Peyer's patch (tissue), 4 donors: ENCODE measurements around the gene PDP2. TPM values are rescaled to one million over a fixed set of nuclear protein-coding genes. Genes with fewer than 3 reads are reported as not detected.
A peak's percentile ranks its signal among the peaks of the same experiment; 100 is the strongest.

Source experiments
- DNase-seq, 3 donors: peaks; one replicate each; pipeline ENCODE4 v3.0.0-alpha.2; 2017 to 2019
- H3K27ac ChIP-seq, 4 donors: fragments of 200-600 bp; sonication (generic); one replicate each; pipeline ENCODE4 v1.5.1; 2016 to 2019
- H3K27me3 ChIP-seq, 2 donors: fragments of 200-600 bp; sonication (generic); one replicate each; pipeline ENCODE4 v1.5.1; 2019
- H3K36me3 ChIP-seq, 3 donors: fragments of 200-600 bp; sonication (generic); one replicate each; pipeline ENCODE4 v1.5.1; 2016 to 2019
- H3K4me1 ChIP-seq, 4 donors: fragments of 200-600 bp; sonication (generic); one replicate each; pipeline ENCODE4 v1.5.1; 2016 to 2019
- H3K4me3 ChIP-seq, 4 donors: fragments of 200-600 bp; sonication (generic); 1 replicate in 3 of 4; 2 replicates in 1 of 4; pipeline ENCODE4 v1.5.1; 2016 to 2019; ENCODE audit warnings: mild to moderate bottlenecking in 1 of 4
- H3K9me3 ChIP-seq, 4 donors: fragments of 200-600 bp; sonication (generic); one replicate each; pipeline ENCODE4 v1.5.1; 2016 to 2019; ENCODE audit warnings: mild to moderate bottlenecking in 1 of 4
- POLR2A ChIP-seq, 2 donors: fragments of 450-650 bp; IDR thresholded peaks; one replicate each; pipeline ENCODE4 v1.5.1; 2017; ENCODE audit warnings: antibody characterized with exemption in 2 of 2, mild to moderate bottlenecking in 2 of 2, moderate library complexity in 2 of 2
- total RNA-seq, 4 donors: library from RNA; depleted of rRNA; stranded (reverse); fragments of >200 nt; gene quantifications; one replicate each; pipeline ENCODE4 v1.1.0, GENCODE V29; 2016
- TF ChIP-seq, protein P1 (sequence below), 6 experiments: fragments of 450-650 bp in 4 of 6; fragments of 200-600 bp in 2 of 6; sonication (generic) in 1 of 6; IDR thresholded peaks; one replicate each; pipeline ENCODE4 v1.5.1; 2017 to 2019; ENCODE audit warnings: antibody characterized with exemption in 6 of 6, mild to moderate bottlenecking in 3 of 6, moderate library complexity in 1 of 6

PDP2 gene
- total RNA-seq, 4 donors from 2014 or later = 12.1 to 27.9 (median 15.3) TPM

DNA sequence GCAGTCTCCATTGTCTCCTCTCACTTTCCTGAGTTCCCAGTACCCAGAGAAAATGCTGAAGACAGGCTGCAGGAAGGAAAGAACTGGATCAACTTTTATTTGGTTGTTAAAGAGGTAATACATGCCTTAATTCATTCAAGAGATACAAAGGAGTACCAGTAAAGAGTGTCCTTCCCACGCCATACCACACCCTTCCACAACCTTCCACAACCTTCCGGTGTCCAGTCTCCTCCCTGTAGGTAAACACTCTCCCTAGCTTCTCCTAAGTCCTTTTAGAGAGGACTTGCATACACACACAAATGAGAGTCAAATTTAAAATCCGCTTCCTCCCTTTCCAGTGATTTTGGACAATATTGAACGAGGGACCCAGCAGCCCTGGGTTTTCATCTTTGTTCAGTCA lies 38.9 kb upstream of the PDP2 start:
- H3K36me3 ChIP-seq = no peaks in the 10 kb centered on the region
- TF ChIP-seq, protein P1, sequence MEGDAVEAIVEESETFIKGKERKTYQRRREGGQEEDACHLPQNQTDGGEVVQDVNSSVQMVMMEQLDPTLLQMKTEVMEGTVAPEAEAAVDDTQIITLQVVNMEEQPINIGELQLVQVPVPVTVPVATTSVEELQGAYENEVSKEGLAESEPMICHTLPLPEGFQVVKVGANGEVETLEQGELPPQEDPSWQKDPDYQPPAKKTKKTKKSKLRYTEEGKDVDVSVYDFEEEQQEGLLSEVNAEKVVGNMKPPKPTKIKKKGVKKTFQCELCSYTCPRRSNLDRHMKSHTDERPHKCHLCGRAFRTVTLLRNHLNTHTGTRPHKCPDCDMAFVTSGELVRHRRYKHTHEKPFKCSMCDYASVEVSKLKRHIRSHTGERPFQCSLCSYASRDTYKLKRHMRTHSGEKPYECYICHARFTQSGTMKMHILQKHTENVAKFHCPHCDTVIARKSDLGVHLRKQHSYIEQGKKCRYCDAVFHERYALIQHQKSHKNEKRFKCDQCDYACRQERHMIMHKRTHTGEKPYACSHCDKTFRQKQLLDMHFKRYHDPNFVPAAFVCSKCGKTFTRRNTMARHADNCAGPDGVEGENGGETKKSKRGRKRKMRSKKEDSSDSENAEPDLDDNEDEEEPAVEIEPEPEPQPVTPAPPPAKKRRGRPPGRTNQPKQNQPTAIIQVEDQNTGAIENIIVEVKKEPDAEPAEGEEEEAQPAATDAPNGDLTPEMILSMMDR (IDR thresholded peaks at IDR 0.05) = no peak
- no peak for TF ChIP-seq POLR2A (IDR thresholded peaks at IDR 0.05)
- peaks cover 0 to 11% of the 10 kb centered on the region in 2 donors for H3K27me3 ChIP-seq
- no peak overlapping the region for H3K27ac ChIP-seq
- H3K4me3 ChIP-seq = no peak overlapping the region
- DNase-seq = no peak
- H3K9me3 ChIP-seq = no peaks in the 10 kb centered on the region
- H3K4me1 ChIP-seq = peaks cover 0 to 12% (median 9%) of the 10 kb centered on the region in 4 donors

DNA sequence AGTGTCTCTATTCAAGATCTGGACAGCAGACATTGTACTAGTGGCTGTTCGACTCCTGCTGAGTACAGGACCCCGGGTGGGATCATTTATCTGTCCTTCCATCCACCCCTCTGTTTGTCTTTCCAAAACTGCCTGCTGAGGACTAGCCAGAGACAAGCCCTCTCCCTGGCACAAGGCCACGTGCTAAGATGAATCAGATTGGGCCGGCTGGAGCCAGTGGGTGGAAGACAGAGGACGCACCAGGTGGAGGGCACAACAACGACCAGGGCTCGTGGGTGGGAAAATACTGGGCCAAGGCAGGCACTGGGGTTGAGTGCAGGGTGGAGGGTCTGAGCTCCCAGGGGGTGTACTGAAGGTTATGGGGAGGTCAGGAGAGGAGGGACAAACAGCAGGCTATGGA lies 37.5 kb upstream of the PDP2 start:
- TF ChIP-seq, protein P1 (IDR thresholded peaks at IDR 0.05) = no peak
- TF ChIP-seq POLR2A (IDR thresholded peaks at IDR 0.05) = no peak
- no peaks in the 10 kb centered on the region for H3K9me3 ChIP-seq
- no peak overlapping the region for H3K27ac ChIP-seq
- peaks cover 0 to 12% (median 9%) of the 10 kb centered on the region in 4 donors for H3K4me1 ChIP-seq
- no peaks in the 10 kb centered on the region for H3K36me3 ChIP-seq
- H3K4me3 ChIP-seq = no peak overlapping the region
- peaks cover 0 to 11% of the 10 kb centered on the region in 2 donors for H3K27me3 ChIP-seq
- DNase-seq = no peak

DNA sequence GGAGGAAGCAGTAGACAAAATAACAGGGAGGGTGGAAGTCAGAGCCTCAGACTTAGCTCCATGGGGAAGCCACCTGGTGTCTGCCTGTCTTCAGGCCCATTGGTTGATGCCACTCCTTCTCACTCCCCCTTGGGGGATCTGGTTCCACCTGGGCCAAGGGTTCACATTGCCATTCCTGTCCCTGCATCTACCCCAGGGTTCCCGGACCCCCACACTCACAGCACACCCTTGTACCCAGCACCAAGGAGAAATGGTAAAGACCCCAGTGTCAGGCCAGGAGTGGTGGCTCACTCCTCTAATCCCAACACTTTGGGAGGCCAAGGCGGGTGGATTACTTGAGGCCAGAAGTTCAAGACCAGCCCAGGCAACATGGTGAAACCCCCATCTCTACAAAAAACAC lies 37.1 kb upstream of the PDP2 start:
- no peak for DNase-seq
- peaks cover 0 to 12% (median 9%) of the 10 kb centered on the region in 4 donors for H3K4me1 ChIP-seq
- peaks cover 0 to 11% of the 10 kb centered on the region in 2 donors for H3K27me3 ChIP-seq
- TF ChIP-seq, protein P1 (IDR thresholded peaks at IDR 0.05) = no peak
- no peak for TF ChIP-seq POLR2A (IDR thresholded peaks at IDR 0.05)
- H3K27ac ChIP-seq = no peak overlapping the region
- no peak overlapping the region for H3K4me3 ChIP-seq
- no peaks in the 10 kb centered on the region for H3K9me3 ChIP-seq
- no peaks in the 10 kb centered on the region for H3K36me3 ChIP-seq

DNA sequence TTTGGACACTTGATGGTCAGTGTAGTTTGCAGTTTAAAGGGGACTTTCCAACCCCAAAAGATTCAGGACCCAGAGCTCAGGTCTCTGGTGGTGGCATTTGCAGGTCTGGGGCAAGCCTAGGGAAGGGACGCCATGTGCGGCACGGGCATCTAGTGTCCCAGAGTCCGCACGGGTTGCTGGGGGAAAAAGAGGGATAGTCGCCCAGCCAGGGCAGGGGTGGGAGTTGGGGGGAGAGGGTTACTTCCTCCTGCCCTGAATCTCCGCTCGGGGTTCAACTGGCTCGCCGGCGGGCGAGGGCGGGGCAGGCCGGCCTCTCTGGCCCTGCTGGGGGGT lies 36.3 kb upstream of the PDP2 start:
- TF ChIP-seq, protein P1 (IDR thresholded peaks at IDR 0.05) = no peak
- no peak for TF ChIP-seq POLR2A (IDR thresholded peaks at IDR 0.05)
- peaks cover 0 to 11% of the 10 kb centered on the region in 2 donors for H3K27me3 ChIP-seq
- no peaks in the 10 kb centered on the region for H3K36me3 ChIP-seq
- no peaks in the 10 kb centered on the region for H3K9me3 ChIP-seq
- DNase-seq = no peak
- no peak overlapping the region for H3K27ac ChIP-seq
- peak overlapping the region in 3 of 4 donors; percentile 32 to 57 (median 41) for H3K4me3 ChIP-seq
- peaks cover 0 to 12% (median 9%) of the 10 kb centered on the region in 4 donors for H3K4me1 ChIP-seq

DNA sequence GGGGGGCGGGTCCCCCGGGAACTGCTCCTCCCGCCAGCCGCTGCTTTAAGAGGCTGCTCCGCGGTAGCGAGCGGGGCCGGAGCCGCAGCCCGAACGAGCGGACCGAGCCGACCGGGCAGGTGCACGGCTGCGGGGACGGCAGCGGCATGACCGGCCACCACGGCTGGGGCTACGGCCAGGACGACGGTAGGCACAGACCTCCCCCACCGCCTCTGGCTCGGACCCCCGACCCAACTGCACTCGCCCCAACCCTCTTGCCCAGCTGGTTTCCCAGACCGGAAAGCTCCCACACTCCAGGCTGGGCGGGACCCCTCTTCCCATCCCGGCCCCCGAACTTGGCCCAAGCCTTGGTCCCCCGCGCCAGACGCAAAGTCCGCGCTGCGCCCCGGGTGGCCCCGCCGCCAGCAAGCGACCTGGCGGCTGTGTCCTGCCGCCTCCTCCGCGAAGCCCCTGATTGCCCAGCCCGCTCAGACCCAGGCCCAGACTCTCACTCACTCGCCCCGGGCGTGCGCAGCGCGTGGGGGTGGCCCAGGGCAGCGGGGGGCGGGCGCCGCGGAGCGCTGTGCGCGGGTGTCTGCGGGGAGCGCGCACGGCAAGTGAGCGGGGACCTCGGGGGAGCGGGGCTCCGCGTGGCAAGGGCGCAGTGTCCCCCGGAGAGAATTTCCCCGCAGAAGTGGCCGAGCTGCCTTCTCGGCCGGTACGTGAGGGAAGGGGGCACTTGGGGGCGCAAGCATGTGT lies 35.8 kb upstream of the PDP2 start, which contains the start of gene CA7:
CA7 (plus strand) TSS at position 73 of the 738 bp plus-strand sequence; CDS start at position 147, 74 bp downstream.
- TF ChIP-seq, protein P1 (IDR thresholded peaks at IDR 0.05) = no peak
- no peak for TF ChIP-seq POLR2A (IDR thresholded peaks at IDR 0.05)
- Histone ChIP-seq H3K36me3 (no peaks in the 10 kb centered on the region), H3K4me3 (peak within 1 kb of the TSS in 3 of 4 donors; percentile 32 to 57 (median 41)), H3K4me1 (peaks cover 0 to 12% (median 9%) of the 10 kb centered on the region in 4 donors), H3K27ac (no peak within 1 kb of the TSS), H3K27me3 (peaks cover 0 to 11% of the 10 kb centered on the region in 2 donors), H3K9me3 (no peaks in the 10 kb centered on the region)
- peak in 1 of 3 donors; percentile 37 for DNase-seq
